WERI-Rb-1 (cell line): ENCODE results near the gene C4orf51.

Experiments
- DNase-seq: peaks from one replicate; pipeline ENCODE4 v3.0.0-alpha.2; 2020
- H3K27ac ChIP-seq: fragments of 250-450 bp; sonication (Bioruptor Pico); 2 replicates; pipeline ENCODE4 v1.5.1; 2020; ENCODE audit warnings: mild to moderate bottlenecking, moderate library complexity
- H3K27me3 ChIP-seq: fragments of 250-450 bp; sonication (Bioruptor Pico); 2 replicates; pipeline ENCODE4 v1.5.1; 2021; ENCODE audit warnings: mild to moderate bottlenecking, low read depth, moderate library complexity; ENCODE audit not compliant: insufficient read depth, severe bottlenecking
- H3K36me3 ChIP-seq: fragments of 250-450 bp; sonication (Bioruptor Pico); 2 replicates; pipeline ENCODE4 v1.5.1; 2020; ENCODE audit warnings: mild to moderate bottlenecking, moderate library complexity
- H3K4me3 ChIP-seq: 2 replicates; pipeline ENCODE4 v1.5.1; 2011; ENCODE audit warnings: low read depth, mild to moderate bottlenecking, control low read depth, low read length
- H3K9me3 ChIP-seq: fragments of 250-450 bp; sonication (Bioruptor Pico); 2 replicates; pipeline ENCODE4 v1.5.1; 2021; ENCODE audit warnings: mild to moderate bottlenecking, moderate library complexity; ENCODE audit not compliant: severe bottlenecking
- CTCF ChIP-seq: IDR thresholded peaks from 2 replicates; pipeline ENCODE4 v1.5.1; 2011; ENCODE audit warnings: low read depth, mild to moderate bottlenecking, control low read depth, inconsistent platforms, low read length

The C4orf51 gene

GRCh38 chr4:145644699-145645098 is 35.2 kb upstream of the C4orf51 start:
- peak; percentile 19; the same call in 1 of the 2 replicates for TF ChIP-seq CTCF
- no peaks in the 10 kb centered on the region for H3K9me3 ChIP-seq
- no peak overlapping the region for H3K27ac ChIP-seq
- no peak overlapping the region for H3K4me3 ChIP-seq
- no peak for DNase-seq
- H3K36me3 ChIP-seq, result no peaks in the 10 kb centered on the region
- H3K27me3 ChIP-seq, result no peaks in the 10 kb centered on the region

GRCh38 chr4:145656156-145656555 is 23.8 kb upstream of the C4orf51 start:
- Histone ChIP-seq H3K36me3 (no peaks in the 10 kb centered on the region), H3K27ac (no peak overlapping the region), H3K27me3 (no peaks in the 10 kb centered on the region), H3K9me3 (peaks cover 10% of the 10 kb centered on the region), H3K4me3 (no peak overlapping the region)
- no peak for DNase-seq
- TF ChIP-seq CTCF, result no peak

- TF ChIP-seq CTCF, result no peak
- DNase-seq, result no peak
Measured at GRCh38 chr4:145660064-145660463, 19.9 kb upstream of the C4orf51 start.

GRCh38 chr4:145663194-145663593 is 16.8 kb upstream of the C4orf51 start:
- Histone ChIP-seq H3K27me3 (no peaks in the 10 kb centered on the region), H3K4me3 (no peak overlapping the region), H3K27ac (no peak overlapping the region), H3K9me3 (peaks cover under 1% of the 10 kb centered on the region), H3K36me3 (no peaks in the 10 kb centered on the region)
- DNase-seq, result no peak
- no peak for TF ChIP-seq CTCF

More at GRCh38 chr4:145660064-145660463, 19.9 kb upstream of the C4orf51 start:
- Histone ChIP-seq H3K9me3 (peaks cover 5% of the 10 kb centered on the region), H3K36me3 (no peaks in the 10 kb centered on the region), H3K27me3 (no peaks in the 10 kb centered on the region), H3K4me3 (no peak overlapping the region), H3K27ac (no peak overlapping the region)

GRCh38 chr4:145665773-145666172 is 14.2 kb upstream of the C4orf51 start:
- Histone ChIP-seq H3K27me3 (no peaks in the 10 kb centered on the region), H3K9me3 (no peaks in the 10 kb centered on the region), H3K36me3 (no peaks in the 10 kb centered on the region), H3K27ac (no peak overlapping the region), H3K4me3 (no peak overlapping the region)
- TF ChIP-seq CTCF, result no peak
- DNase-seq, result no peak

- Histone ChIP-seq H3K27me3 (no peaks in the 10 kb centered on the region), H3K27ac (no peak overlapping the region), H3K36me3 (no peaks in the 10 kb centered on the region), H3K9me3 (no peaks in the 10 kb centered on the region), H3K4me3 (no peak overlapping the region)
- DNase-seq, result no peak
- TF ChIP-seq CTCF, result no peak
Measured at GRCh38 chr4:145670422-145670821, 9.5 kb upstream of the C4orf51 start.
